H1 (cell line): ENCODE results near the gene CAGE1. TPM values are rescaled to one million over a fixed set of nuclear protein-coding genes. Genes with fewer than 3 reads are reported as not detected.

Experiments
- CTCF ChIA-PET: fragments of 300-600 bp; sonication (Branson Sonifier 250); formaldehyde crosslinking; loops from one replicate; lab custom pipeline; 2021; ENCODE audit not compliant: partially characterized antibody; lab: Charles Lee
- POLR2A ChIA-PET: fragments of 300-600 bp; sonication (Branson Sonifier 250); formaldehyde crosslinking; loops from one replicate; lab custom pipeline; 2021; ENCODE audit warnings: inconsistent platforms; ENCODE audit not compliant: partially characterized antibody; lab: Charles Lee
- DNase-seq, 2 experiments: peaks; one replicate each; pipeline versions ENCODE4 v3.0.0 to v3.0.0-alpha.2; 2010 to 2022; ENCODE audit warnings: low spot score in 2 of 2, low read depth in 1 of 2, mixed read lengths in 1 of 2
- FAIRE-seq: peaks from 2 replicates; lab custom pipeline; 2011; peaks lifted over from hg19 to GRCh38; lab: Jason Lieb, UNC
- H2AFZ ChIP-seq: 2 replicates; pipeline ENCODE4 v1.8.1; 2012; ENCODE audit warnings: low read length, inconsistent platforms
- H2AK5ac ChIP-seq: 2 replicates; pipeline ENCODE4 v1.6.1; 2013; ENCODE audit warnings: low read depth, low read length
- H2BK120ac ChIP-seq: replicated peaks from 2 replicates; pipeline ENCODE3; 2013; ENCODE audit warnings: low read depth, low read length, inconsistent platforms
- H2BK12ac ChIP-seq: 2 replicates; pipeline ENCODE4 v1.6.1; 2013; ENCODE audit warnings: low read depth, low read length
- H2BK15ac ChIP-seq: 2 replicates; pipeline ENCODE4 v1.6.1; 2013; ENCODE audit warnings: low read length
- H2BK20ac ChIP-seq: 2 replicates; pipeline ENCODE4 v1.6.1; 2013; ENCODE audit warnings: low read length
- H2BK5ac ChIP-seq: 2 replicates; pipeline ENCODE4 v1.6.1; 2013; ENCODE audit warnings: low read depth, low read length
- H3K14ac ChIP-seq: 2 replicates; pipeline ENCODE4 v1.6.1; 2013; ENCODE audit warnings: inconsistent platforms; ENCODE audit not compliant: insufficient read length
- H3K18ac ChIP-seq: 2 replicates; pipeline ENCODE4 v1.6.1; 2013; ENCODE audit warnings: low read length; ENCODE audit errors: extremely low read depth
- H3K23ac ChIP-seq: 2 replicates; pipeline ENCODE4 v1.6.1; 2013; ENCODE audit warnings: inconsistent platforms; ENCODE audit not compliant: insufficient read length
- H3K23me2 ChIP-seq: 2 replicates; pipeline ENCODE4 v1.6.1; 2013; ENCODE audit warnings: low read depth, low read length
- H3K27ac ChIP-seq: 2 replicates; pipeline ENCODE4 v1.6.1; 2011; ENCODE audit warnings: low read depth, low read length, inconsistent platforms
- H3K27me3 ChIP-seq, 4 experiments: replicated peaks in 1 of 4; 1 replicate in 1 of 4; 2 replicates in 3 of 4; pipeline versions ENCODE4 v1.6.1 to v1.8.1; 2011 to 2013; ENCODE audit warnings: low read length in 3 of 4, mild to moderate bottlenecking in 3 of 4, inconsistent platforms in 2 of 4, mixed read lengths in 2 of 4, moderate library complexity in 1 of 4; ENCODE audit not compliant: control insufficient read depth in 3 of 4, insufficient read depth in 3 of 4; ENCODE audit errors: extremely low read depth in 1 of 4
- H3K36me3 ChIP-seq, 4 experiments: 2 replicates each; pipeline versions ENCODE4 v1.6.1 to v1.8.1; 2011 to 2013; ENCODE audit warnings: mild to moderate bottlenecking in 4 of 4, low read length in 3 of 4, moderate library complexity in 2 of 4, control low read depth in 1 of 4, inconsistent platforms in 1 of 4; ENCODE audit not compliant: insufficient read depth in 4 of 4, control insufficient read depth in 2 of 4
- H3K4ac ChIP-seq: replicated peaks from 2 replicates; pipeline ENCODE3; 2013; ENCODE audit warnings: low read length, low read depth, mixed read lengths, inconsistent platforms; ENCODE audit not compliant: insufficient read length
- H3K4me1 ChIP-seq, 4 experiments: replicated peaks in 1 of 4; 1 replicate in 1 of 4; 2 replicates in 3 of 4; pipeline versions ENCODE4 v1.6.1 to v1.8.1; 2011 to 2013; ENCODE audit warnings: low read length in 3 of 4, inconsistent platforms in 2 of 4, mixed read lengths in 1 of 4; ENCODE audit not compliant: insufficient read depth in 4 of 4, control insufficient read depth in 3 of 4
- H3K4me2 ChIP-seq, 2 experiments: 2 replicates each; pipeline versions ENCODE4 v1.6.1 to v1.8.1; 2011 to 2013; ENCODE audit warnings: low read depth in 2 of 2, low read length in 2 of 2, control low read depth in 1 of 2, inconsistent platforms in 1 of 2, mild to moderate bottlenecking in 1 of 2; ENCODE audit not compliant: insufficient read depth in 1 of 2
- H3K4me3 ChIP-seq, 4 experiments: fragments of 200-600, 300-600 bp in 1 of 4; sonication (generic), shearing (Covaris generic), sonication (Bioruptor Twin) in 1 of 4; 2 replicates each; pipeline versions ENCODE4 v1.5.1 to v1.8.1; 2011 to 2016; ENCODE audit warnings: low read length in 4 of 4, low read depth in 3 of 4, control low read depth in 2 of 4, inconsistent platforms in 2 of 4, mild to moderate bottlenecking in 2 of 4, mixed read lengths in 1 of 4, moderate library complexity in 1 of 4; ENCODE audit not compliant: insufficient read depth in 2 of 4; ENCODE audit errors: extremely low read depth in 1 of 4
- H3K56ac ChIP-seq: replicated peaks from 2 replicates; pipeline ENCODE3; 2013; ENCODE audit warnings: low read depth, mild to moderate bottlenecking, mixed read lengths, low read length, inconsistent platforms; ENCODE audit not compliant: insufficient read length
- H3K79me1 ChIP-seq: 2 replicates; pipeline ENCODE4 v1.6.1; 2013; ENCODE audit warnings: low read depth, low read length, control low read depth
- H3K79me2 ChIP-seq, 2 experiments: 2 replicates each; pipeline versions ENCODE4 v1.6.1 to v1.8.1; 2012 to 2013; ENCODE audit warnings: low read length in 2 of 2, mild to moderate bottlenecking in 2 of 2, inconsistent platforms in 1 of 2; ENCODE audit not compliant: insufficient read depth in 2 of 2, control insufficient read depth in 1 of 2
- H3K9ac ChIP-seq, 4 experiments: replicated peaks in 1 of 4; 1 replicate in 1 of 4; 2 replicates in 3 of 4; pipeline versions ENCODE4 v1.6.1 to v1.8.1; 2011 to 2013; ENCODE audit warnings: low read depth in 3 of 4, low read length in 3 of 4, control low read depth in 2 of 4, mild to moderate bottlenecking in 2 of 4, moderate library complexity in 2 of 4, inconsistent platforms in 1 of 4; ENCODE audit errors: extremely low read depth in 1 of 4
- H3K9me3 ChIP-seq, 2 experiments: 2 replicates each; pipeline versions ENCODE4 v1.6.1 to v1.8.1; 2012 to 2013; ENCODE audit warnings: mild to moderate bottlenecking in 2 of 2, moderate library complexity in 2 of 2, control low read depth in 1 of 2, inconsistent platforms in 1 of 2, low read depth in 1 of 2, low read length in 1 of 2, mixed read lengths in 1 of 2; ENCODE audit not compliant: insufficient read depth in 2 of 2
- H4K20me1 ChIP-seq, 2 experiments: replicated peaks in 1 of 2; 2 replicates each; pipeline versions ENCODE3 to v1.8.1; 2011 to 2013; ENCODE audit warnings: inconsistent platforms in 2 of 2, low read length in 2 of 2, mild to moderate bottlenecking in 1 of 2; ENCODE audit not compliant: insufficient read depth in 2 of 2, control insufficient read depth in 1 of 2
- H4K5ac ChIP-seq: 2 replicates; pipeline ENCODE4 v1.6.1; 2013; ENCODE audit warnings: low read length, low read depth, mixed read lengths, inconsistent platforms; ENCODE audit not compliant: insufficient read length
- H4K8ac ChIP-seq: 2 replicates; pipeline ENCODE4 v1.8.0; 2013; ENCODE audit warnings: mild to moderate bottlenecking, moderate library complexity, low read length, inconsistent platforms; ENCODE audit not compliant: insufficient read depth; ENCODE audit errors: extremely low read depth
- H4K91ac ChIP-seq: replicated peaks from 2 replicates; pipeline ENCODE3; 2013; ENCODE audit warnings: low read length, mixed read lengths, inconsistent platforms; ENCODE audit not compliant: insufficient read length
- EZH2 ChIP-seq: fragments of 200-600 bp; sonication (generic); IDR thresholded peaks from 2 replicates; pipeline ENCODE4 v1.7.1; 2012; ENCODE audit warnings: low read depth, mild to moderate bottlenecking, moderate library complexity, low read length, inconsistent platforms; ENCODE audit not compliant: severe bottlenecking
- RAD21 ChIP-seq, 2 experiments: IDR thresholded peaks in 1 of 2; conservative IDR thresholded peaks in 1 of 2; 2 replicates each; pipeline ENCODE4 v1.6.1; 2011; ENCODE audit warnings: low read depth in 2 of 2, low read length in 2 of 2, improper control_type of control experiment in 1 of 2, inconsistent platforms in 1 of 2, mild to moderate bottlenecking in 1 of 2, moderate library complexity in 1 of 2
- SP2 ChIP-seq: IDR thresholded peaks from 2 replicates; pipeline ENCODE4 v1.6.1; 2012; ENCODE audit warnings: mild to moderate bottlenecking, low read length, inconsistent platforms
- WGBS, 2 experiments: shearing (Covaris generic) in 1 of 2; methylation state at CpG; one replicate each; pipeline versions ENCODE4 v1.1.6 to v1.1.7; 2013 to 2015; ENCODE audit warnings: low lambda C conversion rate in 2 of 2, mixed read lengths in 2 of 2, inconsistent platforms in 1 of 2, low coverage in 1 of 2, missing lambda C conversion rate in 1 of 2; ENCODE audit not compliant: insufficient replicate concordance in 2 of 2, insufficient coverage in 1 of 2, insufficient read length in 1 of 2; ENCODE audit errors: extremely low coverage in 1 of 2, missing lambda C conversion rate in 1 of 2; 5-methylcytosine and 5-hydroxymethylcytosine counted together
- polyA plus RNA-seq, 7 experiments: library from polyadenylated mRNA; depleted of rRNA in 3 of 7; stranded (reverse) in 5 of 7; unstranded in 2 of 7; fragments of >200 nt in 5 of 7; fragments of 200-250 nt in 2 of 7; gene quantifications; 1 replicate in 5 of 7; 2 replicates in 1 of 7; 4 replicates in 1 of 7; pipeline versions ENCODE4 v1.2.1 to v1.2.3, GENCODE V29; 2011 to 2013; ENCODE audit warnings: missing spikeins in 2 of 7, mixed read lengths in 2 of 7
- total RNA-seq: library from RNA; stranded (reverse); fragmentation: NEBNext Ultra II Directional; extraction: Animal tissue kit (Norgen Biotek cat#: 25700); gene quantifications from 2 replicates; pipeline ENCODE4 v1.2.1, GENCODE V29; 2021

CAGE1 gene
- total and polyA plus RNA-seq, 2 of the 8 experiments (the other 6 are each of a cell fraction or from before 2014, with no cell fraction given), result 0.09 TPM; not detected in 1

DNA sequence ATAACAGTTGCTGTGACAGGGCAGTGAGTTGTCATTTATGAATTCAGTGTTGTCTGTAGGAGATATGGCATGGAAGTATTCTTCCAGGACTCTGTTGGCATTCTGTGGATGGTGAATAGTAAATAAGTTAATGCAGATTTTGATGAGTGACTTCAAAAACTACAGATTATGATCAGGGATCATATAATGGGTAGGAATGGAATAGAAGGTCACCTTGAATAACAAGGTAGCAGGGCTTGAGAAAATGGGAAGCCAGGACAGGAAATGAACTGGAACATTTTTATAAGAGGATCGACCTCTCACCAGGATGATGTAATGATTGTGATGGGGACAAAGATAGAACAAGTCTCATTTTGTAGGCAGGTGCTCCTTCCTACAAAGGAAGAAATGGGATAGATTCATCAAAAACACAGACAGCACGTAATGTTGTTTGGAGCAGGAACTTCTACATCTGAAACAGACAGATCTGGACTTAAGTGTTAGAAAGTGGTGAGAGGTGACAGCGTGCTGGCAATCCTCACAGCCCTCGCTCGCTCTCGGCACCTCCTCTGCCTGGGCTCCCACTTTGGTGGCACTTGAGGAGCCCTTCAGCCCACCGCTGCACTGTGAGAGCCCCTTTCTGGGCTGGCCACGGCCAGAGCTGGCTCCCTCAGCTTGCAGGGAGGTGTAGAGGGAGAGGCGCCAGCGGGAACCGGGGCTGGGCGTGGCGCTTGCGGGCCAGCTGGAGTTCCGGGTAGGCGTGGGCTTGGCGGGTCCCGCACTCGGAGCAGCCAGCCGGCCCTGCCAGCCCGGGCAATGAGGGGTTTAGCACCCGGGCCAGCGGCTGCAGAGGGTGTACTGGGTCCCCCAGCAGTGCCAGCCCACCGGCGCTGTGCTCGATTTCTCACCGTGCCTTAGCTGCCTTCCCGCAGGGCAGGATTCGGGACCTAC is 45.7 kb downstream of the CAGE1 start:
- no peak overlapping the region for H3K56ac ChIP-seq
- POLR2A ChIA-PET, result no interaction called here
- H2AFZ ChIP-seq, result no peak overlapping the region
- no peak for FAIRE-seq
- H3K18ac ChIP-seq, result no peak overlapping the region; the same call in 1 of the 2 replicates
- no peak overlapping the region for H2BK15ac ChIP-seq
- no peak overlapping the region for H3K14ac ChIP-seq
- no peak overlapping the region for H2BK5ac ChIP-seq
- 95% methylated on average over 23 of the region's 29 CpGs; no CpG with 5 or more reads in 1 of the 2 experiments for WGBS, 2 experiments
- no peak overlapping the region for H3K4me3 ChIP-seq
- no peak overlapping the region for H3K27ac ChIP-seq
- H4K8ac ChIP-seq, result no peak overlapping the region
- no peak overlapping the region for H4K91ac ChIP-seq
- H2BK20ac ChIP-seq, result no peak overlapping the region
- no peak overlapping the region for H4K5ac ChIP-seq
- H3K9me3 ChIP-seq, result peaks cover 3% of the 10 kb centered on the region in 2 experiments; a peak in 1 of 4 replicates
- H3K9ac ChIP-seq, result no peak overlapping the region
- no peaks in the 10 kb centered on the region for H4K20me1 ChIP-seq
- CTCF ChIA-PET, result interaction anchor here (0.7 to 2.7 kb wide), 4 partner anchors 8 to 47 kb away, joined by 3 to 8 read pairs (median 6); no protein-coding TSS in a partner anchor
- H3K4me1 ChIP-seq, result 0 out of 7 replicates have a peak, but pooled peaks cover 0 to 2% (median 0%) of the 10 kb centered on the region in 4 experiments
- no peak overlapping the region for H3K4ac ChIP-seq
- no peak for DNase-seq
- H2AK5ac ChIP-seq, result no peak overlapping the region
- no peaks in the 10 kb centered on the region for H3K27me3 ChIP-seq
- H2BK12ac ChIP-seq, result no peak overlapping the region
- H3K23me2 ChIP-seq, result no peaks in the 10 kb centered on the region
- no peak overlapping the region for H3K23ac ChIP-seq
- H3K36me3 ChIP-seq, result no peaks in the 10 kb centered on the region
- H3K79me2 ChIP-seq, result no peaks in the 10 kb centered on the region
- no peak overlapping the region for H2BK120ac ChIP-seq
- no peak overlapping the region for H3K4me2 ChIP-seq
- no peaks in the 10 kb centered on the region for H3K79me1 ChIP-seq
- TF ChIP-seq SP2, result no peak
- TF ChIP-seq RAD21 (IDR thresholded peaks at IDR 0.05 in 1 of 2, conservative IDR thresholded peaks at IDR 0.05 in 1 of 2; ENCODE audit: low read depth in 2 of 2, low read length in 2 of 2), result no peak
- no peak for TF ChIP-seq EZH2
